ENCODE data around the gene YTHDC2.
"Not testable (repeated sequence)": the region's sequence is repeated elsewhere in the genome, so short reads cannot be mapped to it uniquely, and the experiment has no call there.

YTHDC2 gene

GRCh38 chr5:113520899-113521298 is 7.4 kb downstream of the YTHDC2 start:
- no peak for DNase-seq

DNA sequence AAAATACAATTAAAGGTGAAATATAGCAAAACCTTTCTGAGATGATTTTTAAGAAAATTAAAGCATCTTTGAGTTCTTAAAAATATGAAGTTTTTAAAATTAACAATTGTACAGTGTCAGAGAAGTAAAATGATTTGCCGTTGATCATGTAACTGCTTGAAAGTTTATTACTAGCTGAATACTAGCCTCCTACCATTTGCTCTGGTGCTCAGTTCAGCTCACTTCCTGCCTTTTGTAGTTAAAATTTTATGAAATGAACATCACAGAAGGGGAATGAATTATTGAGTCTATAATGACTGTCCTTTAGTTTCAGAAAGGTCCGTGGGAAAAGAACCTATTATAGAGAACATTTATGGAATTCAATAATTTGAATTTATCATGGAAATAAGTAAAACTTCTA is 9.7 kb downstream of the YTHDC2 start:
- DNase-seq = no peak

GRCh38 chr5:113524927-113525326 is 11.4 kb downstream of the YTHDC2 start:
- no peak for DNase-seq

GRCh38 chr5:113526421-113526820 is 12.9 kb downstream of the YTHDC2 start:
- DNase-seq = no peak

DNA sequence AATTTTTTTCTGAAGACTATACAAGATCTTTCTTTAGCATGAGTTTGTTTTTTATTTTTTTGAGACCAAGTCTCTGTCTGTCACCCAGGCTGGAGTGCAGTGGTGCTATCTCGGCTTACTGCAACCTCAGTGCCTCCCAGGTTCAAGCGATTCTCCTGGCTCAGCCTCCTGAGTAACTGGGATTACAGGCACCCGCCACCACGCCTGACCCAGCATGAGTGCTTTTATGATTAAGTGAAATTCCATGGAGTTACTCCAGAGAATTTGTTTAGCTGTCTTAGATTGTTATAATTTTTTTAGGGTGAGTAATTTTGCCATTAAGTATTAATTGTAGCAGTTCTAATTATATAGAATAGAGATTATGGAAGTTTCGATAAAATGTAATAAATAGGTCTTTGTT is 14.3 kb downstream of the YTHDC2 start:
- no peak for DNase-seq

DNA sequence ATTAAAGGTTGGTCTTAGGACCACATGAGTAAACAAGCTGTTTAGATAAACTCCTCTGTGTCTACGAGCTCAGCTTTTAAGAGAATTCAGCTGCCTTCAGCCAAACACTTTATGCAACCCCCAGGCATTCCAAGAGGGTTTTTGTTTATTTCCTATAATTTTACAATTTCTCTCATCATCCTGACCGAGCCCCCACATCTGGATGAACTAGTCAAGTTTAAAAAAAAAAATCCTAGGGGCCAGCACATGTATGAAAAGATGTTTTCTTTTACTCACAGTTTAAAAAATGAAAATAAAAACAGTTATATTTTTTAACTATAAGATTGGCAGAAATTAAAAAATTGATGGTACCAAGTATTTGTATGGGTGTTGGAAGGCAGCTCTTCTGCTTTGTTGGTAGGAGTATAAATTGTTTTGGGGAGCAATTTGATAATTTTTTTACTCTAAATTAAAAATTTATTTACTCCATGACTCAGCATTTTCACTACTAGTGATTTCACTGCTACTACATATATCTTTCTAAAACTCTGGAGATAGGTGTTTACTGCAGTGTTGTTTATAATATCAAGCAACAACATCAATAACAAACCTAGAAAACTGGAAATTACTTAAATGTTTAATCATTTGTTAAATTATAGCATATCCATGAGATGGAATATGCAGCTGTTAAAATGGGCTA is 18.1 kb downstream of the YTHDC2 start:
- no peak for DNase-seq

DNA sequence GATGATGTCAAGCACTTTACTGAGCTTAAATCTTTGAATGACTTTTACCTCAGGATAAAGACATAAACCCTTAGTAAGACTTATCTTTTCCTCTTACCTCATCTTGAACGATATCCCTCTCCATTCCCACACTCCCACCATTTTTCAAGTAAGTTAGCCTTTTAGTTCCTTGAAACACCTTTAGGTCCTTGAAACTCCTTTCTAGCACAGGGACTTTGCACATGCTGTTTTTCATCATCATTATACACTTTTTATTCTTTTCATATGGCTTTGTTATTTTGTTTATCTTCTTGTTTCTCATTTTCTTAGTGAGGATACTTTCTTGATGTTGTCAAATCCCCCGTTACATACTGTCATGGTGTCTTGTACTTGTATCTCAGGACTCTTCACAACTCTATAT is 24.8 kb downstream of the YTHDC2 start:
- no peak for DNase-seq

DNA sequence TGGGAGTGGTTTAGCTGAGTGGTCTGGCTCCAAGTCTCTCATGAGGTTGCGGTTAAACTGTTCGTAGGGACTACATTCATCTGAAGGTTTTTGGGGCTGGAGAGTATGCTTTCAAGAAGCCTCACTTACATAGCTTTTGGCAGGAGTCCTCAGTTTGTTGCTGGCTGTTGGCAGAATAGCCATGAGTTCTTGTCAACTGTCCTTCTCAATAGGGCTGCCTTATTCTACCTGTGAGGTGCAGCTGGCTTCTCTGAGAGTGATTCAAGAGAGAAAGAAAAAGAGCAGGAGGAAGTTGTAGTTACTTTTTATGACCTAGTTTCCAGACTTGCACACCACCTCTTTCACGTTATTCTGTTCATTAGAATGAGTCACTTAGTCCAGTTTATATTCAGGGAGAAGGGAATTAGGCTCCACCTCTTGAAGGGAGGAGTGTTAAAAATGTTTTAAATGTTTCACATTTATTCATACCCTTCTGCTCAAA is 33.2 kb downstream of the YTHDC2 start:
- DNase-seq = no peak

DNA sequence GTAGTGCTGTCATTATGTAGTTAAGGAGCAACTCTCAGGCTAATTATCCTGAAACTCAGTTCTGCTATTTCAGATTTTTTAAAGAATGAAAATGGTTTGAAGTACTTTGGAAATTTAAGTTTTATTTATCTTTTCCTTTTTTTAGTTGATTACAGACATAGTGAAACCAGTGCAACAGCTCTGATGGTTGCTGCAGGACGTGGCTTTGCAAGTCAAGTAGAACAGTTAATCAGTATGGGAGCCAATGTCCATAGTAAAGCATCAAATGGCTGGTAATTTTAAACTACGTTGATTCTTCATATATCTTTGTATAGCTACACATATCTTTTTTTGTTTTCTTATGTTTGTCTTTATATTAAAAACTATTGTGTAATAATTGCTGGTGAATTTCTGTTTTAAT is 34.9 kb downstream of the YTHDC2 start:
- DNase-seq = no peak

DNA sequence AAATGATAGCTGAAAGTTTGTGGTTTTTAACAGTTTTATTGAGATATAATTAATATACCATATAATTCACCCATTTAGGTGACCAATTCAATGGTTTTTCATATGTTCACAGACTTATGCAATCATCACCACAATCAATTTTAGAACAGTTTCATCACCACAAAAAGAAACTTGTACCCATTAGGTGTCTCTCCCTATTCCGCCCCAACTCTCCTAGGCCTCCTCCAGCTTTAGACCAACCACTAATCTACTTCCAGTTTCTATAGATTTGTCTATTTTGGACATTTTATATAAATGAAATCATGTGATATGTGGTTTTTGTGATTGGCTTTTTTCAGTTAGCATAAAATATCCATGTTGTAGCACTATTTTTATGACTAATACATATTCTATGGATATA is 38.6 kb downstream of the YTHDC2 start:
- no peak for DNase-seq

DNA sequence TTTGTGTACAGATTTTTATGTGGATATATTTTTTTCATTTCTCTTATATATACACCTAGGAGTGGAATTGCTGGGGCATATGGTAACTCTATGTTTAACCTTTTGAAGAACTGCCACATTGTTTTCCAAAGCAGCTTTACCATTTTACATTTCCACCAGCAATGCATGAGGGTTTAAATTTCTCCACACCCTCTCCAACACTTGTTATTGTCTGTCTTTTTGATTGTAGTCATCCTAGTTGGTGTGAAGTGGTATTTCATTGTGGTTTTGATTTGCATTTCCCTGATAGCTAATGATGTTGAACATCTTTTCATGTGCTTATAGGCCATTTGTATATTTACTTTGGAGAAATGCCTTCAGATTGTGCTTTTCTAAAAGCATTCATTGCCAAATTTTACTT is 39.1 kb downstream of the YTHDC2 start:
- DNase-seq = no peak

GRCh38 chr5:113562828-113563400 is 49.4 kb downstream of the YTHDC2 start:
- DNase-seq = no peak

DNA sequence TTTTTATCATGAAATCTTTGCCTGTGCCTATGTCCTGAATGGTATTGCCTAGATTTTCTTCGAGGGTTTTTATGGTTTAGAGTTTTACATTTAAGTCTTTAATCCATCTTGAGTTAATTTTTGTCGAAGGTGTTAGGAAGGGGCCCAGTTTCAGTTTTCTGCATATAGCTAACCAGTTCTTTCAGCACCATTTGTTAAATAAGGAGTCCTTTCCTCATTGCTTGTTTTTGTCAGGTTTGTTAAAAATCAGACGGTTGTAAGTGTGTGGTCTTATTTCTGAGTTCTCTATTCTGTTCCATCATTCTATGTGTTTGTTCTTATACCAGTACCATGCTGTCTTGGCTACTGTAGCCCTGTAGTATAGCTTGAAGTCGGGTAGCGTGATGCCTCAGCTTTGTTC is 55.9 kb downstream of the YTHDC2 start:
- DNase-seq = no peak

- no peak for DNase-seq
Observed at GRCh38 chr5:113572716-113573115, 59.2 kb downstream of the YTHDC2 start.

DNA sequence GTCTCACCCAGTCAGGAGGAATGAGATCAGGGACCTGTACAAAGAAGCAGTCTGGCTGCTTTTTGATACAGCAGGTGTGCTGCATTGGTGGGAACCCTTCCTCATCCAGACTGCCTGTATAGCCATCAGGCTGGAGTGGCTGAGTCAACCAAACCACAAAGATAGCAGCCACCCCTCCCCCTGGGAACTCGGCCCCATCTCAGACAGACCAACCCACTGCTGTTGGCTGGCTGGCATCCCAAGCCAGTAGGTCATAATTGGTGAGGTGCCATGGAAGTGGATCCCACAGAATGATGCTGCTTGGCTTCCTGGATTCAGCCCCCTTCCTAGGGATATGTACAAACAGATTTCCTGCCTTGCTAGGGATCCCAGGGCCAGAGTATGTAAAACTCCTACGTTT is 60.9 kb downstream of the YTHDC2 start:
- no peak for DNase-seq

GRCh38 chr5:113575074-113575473 is 61.6 kb downstream of the YTHDC2 start:
- DNase-seq = no peak

DNA sequence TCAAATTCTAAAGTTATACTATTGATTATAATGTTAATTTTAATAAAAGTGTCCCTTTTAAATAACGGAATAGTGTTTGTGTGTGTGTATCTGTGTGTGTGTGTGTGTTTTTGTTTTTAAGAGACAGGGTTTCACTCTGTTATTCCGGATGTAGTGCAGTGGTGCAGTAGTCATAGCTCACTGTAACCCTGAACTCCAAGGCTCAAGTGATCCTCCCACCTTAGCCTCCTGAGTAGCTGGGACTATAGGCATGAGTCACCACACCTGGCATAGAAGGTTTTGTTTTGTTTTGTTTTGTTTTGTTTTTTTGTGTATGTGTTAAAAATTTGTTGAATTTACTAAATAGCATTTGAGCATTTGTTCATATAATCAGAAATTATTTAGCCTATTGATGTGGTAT is 64.6 kb downstream of the YTHDC2 start:
- no peak for DNase-seq

DNA sequence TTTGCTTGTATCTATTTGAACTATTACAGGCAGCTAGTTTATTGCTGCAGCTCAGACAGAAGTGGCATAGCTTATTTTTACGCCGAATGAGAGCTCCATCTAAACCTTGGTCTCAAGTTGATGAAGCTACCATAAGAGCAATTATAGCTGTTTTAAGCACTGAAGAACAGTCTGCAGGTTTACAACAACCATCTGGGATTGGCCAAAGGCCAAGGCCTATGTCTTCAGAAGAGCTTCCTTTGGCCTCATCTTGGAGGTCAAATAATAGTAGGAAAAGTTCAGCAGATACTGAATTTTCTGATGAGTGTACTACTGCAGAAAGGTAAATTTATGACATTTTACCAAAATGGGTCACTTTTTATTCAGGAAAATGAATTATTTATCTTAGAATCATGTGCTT is 67.9 kb downstream of the YTHDC2 start:
- DNase-seq = no peak

DNA sequence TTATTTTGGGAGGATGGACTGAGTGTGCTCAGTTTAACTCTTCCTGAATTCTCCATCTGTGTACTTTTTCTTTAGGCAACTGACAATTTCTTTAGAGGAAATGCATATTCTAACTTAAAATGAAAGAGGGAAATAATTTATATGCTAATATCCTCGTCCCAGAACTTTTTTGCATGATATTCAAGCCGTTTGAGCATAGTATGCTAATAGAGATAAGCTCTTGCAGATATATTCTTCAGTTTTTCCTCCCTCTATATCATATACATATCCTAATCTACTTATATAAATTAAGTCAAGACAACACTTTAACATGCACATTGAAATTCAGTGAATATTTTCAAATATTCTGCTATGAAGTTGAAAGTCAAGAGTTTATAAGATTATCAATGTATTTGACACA is 84.7 kb downstream of the YTHDC2 start:
- DNase-seq = no peak

- DNase-seq = no peak
Observed at GRCh38 chr5:113598926-113599325, 85.4 kb downstream of the YTHDC2 start.

DNA sequence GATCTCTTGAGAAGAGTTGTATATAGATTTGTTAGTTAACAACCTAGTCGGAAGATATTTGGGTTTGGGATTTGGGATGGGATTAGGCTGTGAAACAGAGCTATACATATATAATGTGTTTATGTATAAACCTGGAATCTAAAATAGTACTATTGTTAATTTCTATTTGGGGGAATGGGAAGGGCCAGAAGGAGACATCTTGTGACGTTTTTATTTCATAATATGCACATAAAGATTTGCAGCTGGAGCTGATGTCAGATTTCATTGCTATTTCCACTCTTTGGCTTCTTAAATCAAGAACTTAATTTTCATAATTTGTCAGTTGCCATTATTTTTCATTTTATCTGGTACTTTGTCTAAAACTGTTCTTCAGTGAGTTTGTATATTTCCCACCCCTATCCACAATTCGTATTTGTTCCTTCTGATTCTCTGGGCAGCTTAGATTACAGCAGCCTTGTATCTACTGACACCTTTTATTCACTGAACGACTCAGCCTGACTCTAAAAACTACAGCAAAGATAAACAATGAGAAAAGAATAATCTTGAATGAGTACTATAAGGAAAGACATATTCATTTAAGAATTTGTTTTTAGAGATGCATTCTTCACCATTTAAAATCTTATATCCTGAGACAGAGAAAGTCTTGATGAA is 86.9 kb downstream of the YTHDC2 start:
- no peak for DNase-seq

- DNase-seq = no peak
Observed at GRCh38 chr5:113601423-113601822, 87.9 kb downstream of the YTHDC2 start.

- DNase-seq = not testable (repeated sequence)
Observed at GRCh38 chr5:113603246-113603645, 89.8 kb downstream of the YTHDC2 start.

- peak; percentile 24 for DNase-seq
Observed at GRCh38 chr5:113606298-113607134, 93.0 kb downstream of the YTHDC2 start.
